WTC11 (cell line): ENCODE measurements around the gene MIPOL1. TPM values are rescaled to one million over a fixed set of nuclear protein-coding genes. Genes with fewer than 3 reads are reported as not detected.
A peak's percentile ranks its signal among the peaks of the same experiment; 100 is the strongest.

Experiments
- ATAC-seq: fragments of 200-7000 bp; cut with Tn5 transposase; 2 replicates; pipeline ENCODE4 v1.10.0; 2021; ENCODE audit warnings: mild to moderate bottlenecking, moderate library complexity
- CTCF ChIA-PET: fragments of 300-600 bp; sonication (Branson Sonifier 250); formaldehyde crosslinking; loops from one replicate; lab custom pipeline; 2021; ENCODE audit warnings: antibody characterized with exemption; lab: Charles Lee
- POLR2A ChIA-PET: fragments of 350-600 bp; sonication (Branson Sonifier 250); formaldehyde crosslinking; loops from one replicate; lab custom pipeline; 2021; ENCODE audit warnings: antibody characterized with exemption; lab: Charles Lee
- DNase-seq: peaks from one replicate; pipeline ENCODE4 v3.0.0; 2021; ENCODE audit warnings: low spot score
- H3K27ac Mint-ChIP-seq: 2 replicates; pipeline ENCODE4 v1.8.0; 2021; ENCODE audit warnings: mixed read lengths
- H3K27me3 Mint-ChIP-seq: 2 replicates; pipeline ENCODE4 v1.8.0; 2021; ENCODE audit warnings: low read depth, mild to moderate bottlenecking, moderate library complexity, mixed read lengths
- H3K36me3 Mint-ChIP-seq: 2 replicates; pipeline ENCODE4 v1.8.0; 2021; ENCODE audit warnings: mixed read lengths
- H3K4me1 Mint-ChIP-seq: 2 replicates; pipeline ENCODE4 v1.8.0; 2022; ENCODE audit warnings: mixed read lengths
- H3K4me3 Mint-ChIP-seq: 2 replicates; pipeline ENCODE4 v1.8.0; 2021; ENCODE audit warnings: mild to moderate bottlenecking, moderate library complexity, mixed read lengths
- H3K9me3 Mint-ChIP-seq: 2 replicates; pipeline ENCODE4 v1.8.0; 2021; ENCODE audit warnings: mixed read lengths
- FOXK1 ChIP-seq: sonication (generic); formaldehyde crosslinking; IDR thresholded peaks from 2 replicates; pipeline ENCODE4 v1.8.0; 2022; ENCODE audit warnings: mild to moderate bottlenecking, moderate library complexity, missing genetic modification reagents
- NR1H2 ChIP-seq: sonication (generic); formaldehyde crosslinking; IDR thresholded peaks from 2 replicates; pipeline ENCODE4 v1.9.0; 2021; ENCODE audit warnings: mild to moderate bottlenecking, moderate library complexity, missing genetic modification reagents
- RELA ChIP-seq: sonication (generic); formaldehyde crosslinking; IDR thresholded peaks from 2 replicates; pipeline ENCODE4 v1.8.1; 2022; ENCODE audit warnings: missing genetic modification reagents, mild to moderate bottlenecking, borderline replicate concordance
- TEAD1 ChIP-seq: sonication (generic); formaldehyde crosslinking; IDR thresholded peaks from 2 replicates; pipeline ENCODE4 v1.8.0; 2022; ENCODE audit warnings: mild to moderate bottlenecking, missing genetic modification reagents
- ZBTB21 ChIP-seq: sonication (generic); formaldehyde crosslinking; IDR thresholded peaks from 2 replicates; pipeline ENCODE4 v1.8.1; 2023; ENCODE audit warnings: mild to moderate bottlenecking, missing genetic modification reagents, borderline replicate concordance
- ZNF121 ChIP-seq: sonication (generic); formaldehyde crosslinking; IDR thresholded peaks from 2 replicates; pipeline ENCODE4 v1.8.0; 2023; ENCODE audit warnings: missing genetic modification reagents
- ZNF232 ChIP-seq: sonication (generic); formaldehyde crosslinking; IDR thresholded peaks from 2 replicates; pipeline ENCODE4 v1.8.0; 2022; ENCODE audit warnings: mild to moderate bottlenecking, missing genetic modification reagents
- ZNF396 ChIP-seq: fragments of 250-450 bp; sonication (Bioruptor Pico); IDR thresholded peaks from 2 replicates; pipeline ENCODE4 v1.8.0; 2021; ENCODE audit warnings: mild to moderate bottlenecking, moderate library complexity, borderline replicate concordance
- total RNA-seq: library from RNA; stranded (reverse); gene quantifications from 3 replicates; pipeline ENCODE4 v1.2.3, GENCODE V29; 2021
- TF ChIP-seq, protein P1 (sequence below): sonication (generic); formaldehyde crosslinking; IDR thresholded peaks from 2 replicates; pipeline ENCODE4 v1.8.1; 2023; ENCODE audit warnings: mild to moderate bottlenecking, missing genetic modification reagents, borderline replicate concordance
- TF ChIP-seq, protein P2 (sequence below): sonication (generic); formaldehyde crosslinking; conservative IDR thresholded peaks from 2 replicates; pipeline ENCODE4 v1.8.1; 2022; ENCODE audit warnings: mild to moderate bottlenecking, missing genetic modification reagents
- TF ChIP-seq, protein P3 (sequence below): sonication (generic); formaldehyde crosslinking; IDR thresholded peaks from 2 replicates; pipeline ENCODE4 v1.8.1; 2023; ENCODE audit warnings: mild to moderate bottlenecking, missing genetic modification reagents
- TF ChIP-seq, protein P4 (sequence below): sonication (generic); formaldehyde crosslinking; IDR thresholded peaks from 2 replicates; pipeline ENCODE4 v1.8.1; 2022; ENCODE audit warnings: mild to moderate bottlenecking, missing genetic modification reagents, moderate library complexity, borderline replicate concordance
- TF ChIP-seq, protein P5 (sequence below): sonication (generic); formaldehyde crosslinking; IDR thresholded peaks from 2 replicates; pipeline ENCODE4 v1.8.1; 2022; ENCODE audit warnings: low read depth, missing genetic modification reagents, borderline replicate concordance
- TF ChIP-seq, protein P6 (sequence below): fragments of 250-450 bp; sonication (Bioruptor Pico); IDR thresholded peaks from 2 replicates; pipeline ENCODE4 v1.9.0; 2021; ENCODE audit warnings: mild to moderate bottlenecking
- TF ChIP-seq, protein P7 (sequence below): sonication (generic); formaldehyde crosslinking; IDR thresholded peaks from 2 replicates; pipeline ENCODE4 v1.8.0; 2022; ENCODE audit warnings: mild to moderate bottlenecking, missing genetic modification reagents
- TF ChIP-seq, protein P8 (sequence below): sonication (generic); formaldehyde crosslinking; IDR thresholded peaks from 2 replicates; pipeline ENCODE4 v1.8.1; 2022; ENCODE audit warnings: low read depth, mild to moderate bottlenecking, moderate library complexity, missing genetic modification reagents, borderline replicate concordance
- TF ChIP-seq, protein P9 (sequence below): sonication (generic); formaldehyde crosslinking; IDR thresholded peaks from 2 replicates; pipeline ENCODE4 v1.8.0; 2022; ENCODE audit warnings: mild to moderate bottlenecking, missing genetic modification reagents

MIPOL1 gene
- total RNA-seq, 1 experiment from 2014 or later: 13.1 TPM

DNA sequence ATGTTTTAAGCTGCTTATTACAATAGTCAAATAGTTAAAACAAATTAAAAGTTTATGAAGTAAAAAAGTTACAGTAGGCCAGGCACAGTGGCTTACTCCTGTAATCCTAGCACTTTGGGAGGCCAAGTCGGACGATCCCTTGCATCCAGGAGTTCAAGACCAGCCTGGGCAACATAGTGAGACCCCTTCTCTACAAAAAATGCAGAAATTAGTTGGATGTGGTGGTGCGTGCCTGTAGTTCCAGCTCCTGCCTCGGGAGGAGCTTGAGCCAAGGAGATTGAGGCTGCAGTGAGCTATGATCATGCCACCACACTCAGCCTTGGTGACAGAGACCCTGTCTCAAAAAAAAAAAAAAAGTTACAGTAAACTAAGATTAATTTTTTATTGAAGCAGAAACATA lies 142.6 kb downstream of the MIPOL1 start:
- no peak for DNase-seq

DNA sequence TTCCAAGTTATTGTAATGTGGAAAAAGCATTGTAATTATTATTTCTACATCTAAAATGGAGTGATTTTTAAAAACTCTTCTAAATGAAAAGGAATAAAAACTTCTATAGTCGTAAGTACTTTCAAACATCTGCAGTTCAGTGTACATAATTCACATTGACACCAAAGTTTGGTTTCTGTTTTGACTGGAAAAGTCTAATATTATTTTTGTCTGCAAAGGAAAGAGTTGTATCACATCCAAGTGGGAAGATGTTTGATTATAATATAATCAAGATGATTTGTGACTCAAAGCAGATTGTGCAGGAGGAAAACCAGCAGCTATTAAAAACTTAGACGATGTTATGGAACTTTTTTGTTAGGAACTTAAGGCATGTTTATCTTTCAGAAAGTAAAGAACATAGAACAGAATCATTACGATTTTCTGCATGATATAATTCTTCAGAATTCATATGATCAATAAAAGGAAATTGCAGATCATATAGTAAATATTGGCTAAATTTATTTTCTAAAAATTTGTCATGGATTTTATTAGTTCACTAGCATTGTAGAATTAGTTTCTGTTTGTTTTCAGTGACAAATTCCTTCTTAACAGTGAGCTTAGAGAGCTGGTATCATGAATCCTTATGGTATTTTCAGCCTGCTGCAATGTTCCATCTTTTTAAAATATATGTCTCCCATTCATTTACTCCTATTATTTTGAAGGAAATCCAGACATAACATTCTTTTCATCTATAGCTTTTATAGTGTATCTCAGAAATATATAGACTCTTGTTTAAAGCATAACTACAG lies 145.8 kb downstream of the MIPOL1 start:
- DNase-seq: no peak
- no peak overlapping the region for H3K27ac Mint-ChIP-seq
- no peaks in the 10 kb centered on the region for H3K4me1 Mint-ChIP-seq
- no peaks in the 10 kb centered on the region for H3K27me3 Mint-ChIP-seq
- H3K36me3 Mint-ChIP-seq: peaks cover 11% of the 10 kb centered on the region; the same call in 1 of the 2 replicates
- POLR2A ChIA-PET: no interaction called here
- H3K9me3 Mint-ChIP-seq: peaks cover 16% of the 10 kb centered on the region
- no peak overlapping the region for H3K4me3 Mint-ChIP-seq
- no peak for ATAC-seq
- TF ChIP-seq NR1H2 (CRISPR knock-in tag) (no peak), FOXK1 (CRISPR knock-in tag) (no peak), TEAD1 (CRISPR knock-in tag) (no peak), ZNF232 (CRISPR knock-in tag) (no peak), ZNF396 (CRISPR knock-in tag) (no peak), ZBTB21 (CRISPR knock-in tag) (no peak), RELA (CRISPR knock-in tag) (no peak)
- TF ChIP-seq, protein P1, sequence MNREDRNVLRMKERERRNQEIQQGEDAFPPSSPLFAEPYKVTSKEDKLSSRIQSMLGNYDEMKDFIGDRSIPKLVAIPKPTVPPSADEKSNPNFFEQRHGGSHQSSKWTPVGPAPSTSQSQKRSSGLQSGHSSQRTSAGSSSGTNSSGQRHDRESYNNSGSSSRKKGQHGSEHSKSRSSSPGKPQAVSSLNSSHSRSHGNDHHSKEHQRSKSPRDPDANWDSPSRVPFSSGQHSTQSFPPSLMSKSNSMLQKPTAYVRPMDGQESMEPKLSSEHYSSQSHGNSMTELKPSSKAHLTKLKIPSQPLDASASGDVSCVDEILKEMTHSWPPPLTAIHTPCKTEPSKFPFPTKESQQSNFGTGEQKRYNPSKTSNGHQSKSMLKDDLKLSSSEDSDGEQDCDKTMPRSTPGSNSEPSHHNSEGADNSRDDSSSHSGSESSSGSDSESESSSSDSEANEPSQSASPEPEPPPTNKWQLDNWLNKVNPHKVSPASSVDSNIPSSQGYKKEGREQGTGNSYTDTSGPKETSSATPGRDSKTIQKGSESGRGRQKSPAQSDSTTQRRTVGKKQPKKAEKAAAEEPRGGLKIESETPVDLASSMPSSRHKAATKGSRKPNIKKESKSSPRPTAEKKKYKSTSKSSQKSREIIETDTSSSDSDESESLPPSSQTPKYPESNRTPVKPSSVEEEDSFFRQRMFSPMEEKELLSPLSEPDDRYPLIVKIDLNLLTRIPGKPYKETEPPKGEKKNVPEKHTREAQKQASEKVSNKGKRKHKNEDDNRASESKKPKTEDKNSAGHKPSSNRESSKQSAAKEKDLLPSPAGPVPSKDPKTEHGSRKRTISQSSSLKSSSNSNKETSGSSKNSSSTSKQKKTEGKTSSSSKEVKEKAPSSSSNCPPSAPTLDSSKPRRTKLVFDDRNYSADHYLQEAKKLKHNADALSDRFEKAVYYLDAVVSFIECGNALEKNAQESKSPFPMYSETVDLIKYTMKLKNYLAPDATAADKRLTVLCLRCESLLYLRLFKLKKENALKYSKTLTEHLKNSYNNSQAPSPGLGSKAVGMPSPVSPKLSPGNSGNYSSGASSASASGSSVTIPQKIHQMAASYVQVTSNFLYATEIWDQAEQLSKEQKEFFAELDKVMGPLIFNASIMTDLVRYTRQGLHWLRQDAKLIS (CRISPR knock-in tag): no peak
- TF ChIP-seq, protein P2, sequence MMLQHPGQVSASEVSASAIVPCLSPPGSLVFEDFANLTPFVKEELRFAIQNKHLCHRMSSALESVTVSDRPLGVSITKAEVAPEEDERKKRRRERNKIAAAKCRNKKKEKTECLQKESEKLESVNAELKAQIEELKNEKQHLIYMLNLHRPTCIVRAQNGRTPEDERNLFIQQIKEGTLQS (CRISPR knock-in tag): no peak
- TF ChIP-seq, protein P3, sequence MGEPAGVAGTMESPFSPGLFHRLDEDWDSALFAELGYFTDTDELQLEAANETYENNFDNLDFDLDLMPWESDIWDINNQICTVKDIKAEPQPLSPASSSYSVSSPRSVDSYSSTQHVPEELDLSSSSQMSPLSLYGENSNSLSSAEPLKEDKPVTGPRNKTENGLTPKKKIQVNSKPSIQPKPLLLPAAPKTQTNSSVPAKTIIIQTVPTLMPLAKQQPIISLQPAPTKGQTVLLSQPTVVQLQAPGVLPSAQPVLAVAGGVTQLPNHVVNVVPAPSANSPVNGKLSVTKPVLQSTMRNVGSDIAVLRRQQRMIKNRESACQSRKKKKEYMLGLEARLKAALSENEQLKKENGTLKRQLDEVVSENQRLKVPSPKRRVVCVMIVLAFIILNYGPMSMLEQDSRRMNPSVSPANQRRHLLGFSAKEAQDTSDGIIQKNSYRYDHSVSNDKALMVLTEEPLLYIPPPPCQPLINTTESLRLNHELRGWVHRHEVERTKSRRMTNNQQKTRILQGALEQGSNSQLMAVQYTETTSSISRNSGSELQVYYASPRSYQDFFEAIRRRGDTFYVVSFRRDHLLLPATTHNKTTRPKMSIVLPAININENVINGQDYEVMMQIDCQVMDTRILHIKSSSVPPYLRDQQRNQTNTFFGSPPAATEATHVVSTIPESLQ (CRISPR knock-in tag): no peak
- TF ChIP-seq, protein P4, sequence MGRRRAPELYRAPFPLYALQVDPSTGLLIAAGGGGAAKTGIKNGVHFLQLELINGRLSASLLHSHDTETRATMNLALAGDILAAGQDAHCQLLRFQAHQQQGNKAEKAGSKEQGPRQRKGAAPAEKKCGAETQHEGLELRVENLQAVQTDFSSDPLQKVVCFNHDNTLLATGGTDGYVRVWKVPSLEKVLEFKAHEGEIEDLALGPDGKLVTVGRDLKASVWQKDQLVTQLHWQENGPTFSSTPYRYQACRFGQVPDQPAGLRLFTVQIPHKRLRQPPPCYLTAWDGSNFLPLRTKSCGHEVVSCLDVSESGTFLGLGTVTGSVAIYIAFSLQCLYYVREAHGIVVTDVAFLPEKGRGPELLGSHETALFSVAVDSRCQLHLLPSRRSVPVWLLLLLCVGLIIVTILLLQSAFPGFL (CRISPR knock-in tag): no peak
- TF ChIP-seq, protein P5, sequence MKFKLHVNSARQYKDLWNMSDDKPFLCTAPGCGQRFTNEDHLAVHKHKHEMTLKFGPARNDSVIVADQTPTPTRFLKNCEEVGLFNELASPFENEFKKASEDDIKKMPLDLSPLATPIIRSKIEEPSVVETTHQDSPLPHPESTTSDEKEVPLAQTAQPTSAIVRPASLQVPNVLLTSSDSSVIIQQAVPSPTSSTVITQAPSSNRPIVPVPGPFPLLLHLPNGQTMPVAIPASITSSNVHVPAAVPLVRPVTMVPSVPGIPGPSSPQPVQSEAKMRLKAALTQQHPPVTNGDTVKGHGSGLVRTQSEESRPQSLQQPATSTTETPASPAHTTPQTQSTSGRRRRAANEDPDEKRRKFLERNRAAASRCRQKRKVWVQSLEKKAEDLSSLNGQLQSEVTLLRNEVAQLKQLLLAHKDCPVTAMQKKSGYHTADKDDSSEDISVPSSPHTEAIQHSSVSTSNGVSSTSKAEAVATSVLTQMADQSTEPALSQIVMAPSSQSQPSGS (CRISPR knock-in tag): no peak
- TF ChIP-seq, protein P6, sequence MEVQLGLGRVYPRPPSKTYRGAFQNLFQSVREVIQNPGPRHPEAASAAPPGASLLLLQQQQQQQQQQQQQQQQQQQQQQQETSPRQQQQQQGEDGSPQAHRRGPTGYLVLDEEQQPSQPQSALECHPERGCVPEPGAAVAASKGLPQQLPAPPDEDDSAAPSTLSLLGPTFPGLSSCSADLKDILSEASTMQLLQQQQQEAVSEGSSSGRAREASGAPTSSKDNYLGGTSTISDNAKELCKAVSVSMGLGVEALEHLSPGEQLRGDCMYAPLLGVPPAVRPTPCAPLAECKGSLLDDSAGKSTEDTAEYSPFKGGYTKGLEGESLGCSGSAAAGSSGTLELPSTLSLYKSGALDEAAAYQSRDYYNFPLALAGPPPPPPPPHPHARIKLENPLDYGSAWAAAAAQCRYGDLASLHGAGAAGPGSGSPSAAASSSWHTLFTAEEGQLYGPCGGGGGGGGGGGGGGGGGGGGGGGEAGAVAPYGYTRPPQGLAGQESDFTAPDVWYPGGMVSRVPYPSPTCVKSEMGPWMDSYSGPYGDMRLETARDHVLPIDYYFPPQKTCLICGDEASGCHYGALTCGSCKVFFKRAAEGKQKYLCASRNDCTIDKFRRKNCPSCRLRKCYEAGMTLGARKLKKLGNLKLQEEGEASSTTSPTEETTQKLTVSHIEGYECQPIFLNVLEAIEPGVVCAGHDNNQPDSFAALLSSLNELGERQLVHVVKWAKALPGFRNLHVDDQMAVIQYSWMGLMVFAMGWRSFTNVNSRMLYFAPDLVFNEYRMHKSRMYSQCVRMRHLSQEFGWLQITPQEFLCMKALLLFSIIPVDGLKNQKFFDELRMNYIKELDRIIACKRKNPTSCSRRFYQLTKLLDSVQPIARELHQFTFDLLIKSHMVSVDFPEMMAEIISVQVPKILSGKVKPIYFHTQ (CRISPR knock-in tag): no peak
- TF ChIP-seq, protein P7, sequence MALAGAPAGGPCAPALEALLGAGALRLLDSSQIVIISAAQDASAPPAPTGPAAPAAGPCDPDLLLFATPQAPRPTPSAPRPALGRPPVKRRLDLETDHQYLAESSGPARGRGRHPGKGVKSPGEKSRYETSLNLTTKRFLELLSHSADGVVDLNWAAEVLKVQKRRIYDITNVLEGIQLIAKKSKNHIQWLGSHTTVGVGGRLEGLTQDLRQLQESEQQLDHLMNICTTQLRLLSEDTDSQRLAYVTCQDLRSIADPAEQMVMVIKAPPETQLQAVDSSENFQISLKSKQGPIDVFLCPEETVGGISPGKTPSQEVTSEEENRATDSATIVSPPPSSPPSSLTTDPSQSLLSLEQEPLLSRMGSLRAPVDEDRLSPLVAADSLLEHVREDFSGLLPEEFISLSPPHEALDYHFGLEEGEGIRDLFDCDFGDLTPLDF (CRISPR knock-in tag): no peak
- TF ChIP-seq, protein P8, sequence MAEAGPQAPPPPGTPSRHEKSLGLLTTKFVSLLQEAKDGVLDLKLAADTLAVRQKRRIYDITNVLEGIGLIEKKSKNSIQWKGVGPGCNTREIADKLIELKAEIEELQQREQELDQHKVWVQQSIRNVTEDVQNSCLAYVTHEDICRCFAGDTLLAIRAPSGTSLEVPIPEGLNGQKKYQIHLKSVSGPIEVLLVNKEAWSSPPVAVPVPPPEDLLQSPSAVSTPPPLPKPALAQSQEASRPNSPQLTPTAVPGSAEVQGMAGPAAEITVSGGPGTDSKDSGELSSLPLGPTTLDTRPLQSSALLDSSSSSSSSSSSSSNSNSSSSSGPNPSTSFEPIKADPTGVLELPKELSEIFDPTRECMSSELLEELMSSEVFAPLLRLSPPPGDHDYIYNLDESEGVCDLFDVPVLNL (CRISPR knock-in tag): no peak
- TF ChIP-seq, all 79 proteins: peak for 0
- CTCF ChIA-PET: no interaction called here

More for the DNA sequence above, 142.6 kb downstream of the MIPOL1 start:
- peak; percentile 68 for ATAC-seq
- H3K9me3 Mint-ChIP-seq: 0 out of 2 replicates have a peak, but pooled peaks cover 4% of the 10 kb centered on the region
- POLR2A ChIA-PET: interaction anchor here (0.7 kb wide), 1 partner anchor 149 kb away, joined by 4 read pairs; no protein-coding TSS in a partner anchor
- H3K4me3 Mint-ChIP-seq: no peak overlapping the region
- no peaks in the 10 kb centered on the region for H3K4me1 Mint-ChIP-seq
- H3K27me3 Mint-ChIP-seq: no peaks in the 10 kb centered on the region
- H3K27ac Mint-ChIP-seq: no peak overlapping the region
- TF ChIP-seq, protein P9, sequence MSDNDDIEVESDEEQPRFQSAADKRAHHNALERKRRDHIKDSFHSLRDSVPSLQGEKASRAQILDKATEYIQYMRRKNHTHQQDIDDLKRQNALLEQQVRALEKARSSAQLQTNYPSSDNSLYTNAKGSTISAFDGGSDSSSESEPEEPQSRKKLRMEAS: no peak
- peak; percentile 98 for TF ChIP-seq ZNF121 (CRISPR knock-in tag)
- TF ChIP-seq, all 79 proteins: peak for 1
- no peaks in the 10 kb centered on the region for H3K36me3 Mint-ChIP-seq
- CTCF ChIA-PET: interaction anchor here (0.6 to 1.0 kb wide), 4 partner anchors 189 to 296 kb away, joined by 3 to 4 read pairs (median 3); partner anchors contain the start of genes FOXA1 and TTC6
